B cell (primary cell): Measurements from ENCODE around the gene NTNG1. TPM values are rescaled to one million over a fixed set of nuclear protein-coding genes. Genes with fewer than 3 reads are reported as not detected.

Source experiments
- ATAC-seq: fragments of 200-7000 bp; cut with Tn5 transposase; one replicate; pipeline ENCODE4 v1.10.0; 2021; ENCODE audit warnings: low read depth, mild to moderate bottlenecking, moderate number of reproducible peaks, moderate library complexity
- CTCF ChIA-PET: fragments of 350-600 bp; sonication (Branson Sonifier 250); formaldehyde crosslinking; loops from one replicate; lab custom pipeline; 2021; ENCODE audit warnings: antibody characterized with exemption, inconsistent platforms; lab: Charles Lee
- POLR2A ChIA-PET: fragments of 350-600 bp; sonication (Branson Sonifier 250); formaldehyde crosslinking; loops from one replicate; lab custom pipeline; 2021; ENCODE audit warnings: antibody characterized with exemption; lab: Charles Lee
- DNase-seq: peaks from one replicate; pipeline ENCODE4 v3.0.0; 2013
- H2AFZ ChIP-seq: 2 replicates; pipeline ENCODE4 v1.6.1; 2012; ENCODE audit warnings: mild to moderate bottlenecking, low read depth, low read length; ENCODE audit not compliant: insufficient read depth, poor library complexity, severe bottlenecking
- H3K27ac ChIP-seq, 2 donors: 1 replicate in 1 of 2; 2 replicates in 1 of 2; pipeline ENCODE4 v1.5.1; 2012 to 2013; ENCODE audit warnings: low read length in 2 of 2, mild to moderate bottlenecking in 2 of 2, moderate library complexity in 1 of 2
- H3K27me3 ChIP-seq, 4 experiments: fragments of 200-600 bp in 1 of 4; sonication (generic) in 1 of 4; replicated peaks in 1 of 4; 1 replicate in 2 of 4; 2 replicates in 2 of 4; pipeline versions ENCODE4 v1.6.1 to v1.7.0; 2013 to 2016; ENCODE audit warnings: low read length in 3 of 4, mild to moderate bottlenecking in 2 of 4, mixed read lengths in 1 of 4, moderate library complexity in 1 of 4; ENCODE audit not compliant: insufficient read depth in 4 of 4, control insufficient read depth in 3 of 4; ENCODE audit errors: control extremely low read depth in 1 of 4
- H3K36me3 ChIP-seq, 2 experiments: replicated peaks in 1 of 2; 1 replicate in 1 of 2; 2 replicates in 1 of 2; pipeline versions ENCODE4 v1.6.1 to v1.7.1; 2013; ENCODE audit warnings: low read length in 1 of 2; ENCODE audit not compliant: insufficient read depth in 2 of 2, control insufficient read depth in 1 of 2; ENCODE audit errors: control extremely low read depth in 1 of 2, extremely low read depth in 1 of 2
- H3K4me1 ChIP-seq, 2 donors: fragments of 200-600 bp in 1 of 2; sonication (generic) in 1 of 2; 1 replicate in 1 of 2; 2 replicates in 1 of 2; pipeline versions ENCODE4 v1.5.1 to v1.6.1; 2013 to 2017; ENCODE audit warnings: low read length in 2 of 2; ENCODE audit not compliant: control insufficient read depth in 2 of 2, insufficient read depth in 2 of 2
- H3K4me2 ChIP-seq: replicated peaks from 2 replicates; pipeline ENCODE3; 2012; ENCODE audit warnings: mild to moderate bottlenecking, low read depth, low read length; ENCODE audit not compliant: poor library complexity, severe bottlenecking
- H3K4me3 ChIP-seq, 5 experiments: fragments of 200-600 bp in 1 of 5; sonication (generic) in 1 of 5; 1 replicate in 3 of 5; 2 replicates in 2 of 5; pipeline versions ENCODE4 v1.5.1 to v1.7.0; 2011 to 2016; ENCODE audit warnings: low read length in 4 of 5, mild to moderate bottlenecking in 4 of 5, low read depth in 2 of 5, control low read depth in 1 of 5, moderate library complexity in 1 of 5; ENCODE audit not compliant: insufficient read depth in 1 of 5; ENCODE audit errors: control extremely low read depth in 1 of 5, extremely low read depth in 1 of 5
- H3K79me2 ChIP-seq: fragments of 200-600 bp; sonication (generic); one replicate; pipeline ENCODE4 v1.6.0; 2016; ENCODE audit warnings: low read length; ENCODE audit not compliant: control insufficient read depth, insufficient read depth
- H3K9ac ChIP-seq: fragments of 200-600 bp; sonication (generic); 2 replicates; pipeline ENCODE4 v1.6.1; 2017; ENCODE audit warnings: mild to moderate bottlenecking, low read length, moderate library complexity
- H3K9me3 ChIP-seq, 3 donors: one replicate each; pipeline versions ENCODE4 v1.6.1 to v1.7.1; 2013; ENCODE audit warnings: low read length in 2 of 3; ENCODE audit not compliant: control insufficient read depth in 2 of 3, insufficient read depth in 1 of 3; ENCODE audit errors: control extremely low read depth in 1 of 3
- H4K20me1 ChIP-seq: 2 replicates; pipeline ENCODE4 v1.6.0; 2012; ENCODE audit warnings: mild to moderate bottlenecking, low read length; ENCODE audit not compliant: insufficient read depth, control insufficient read depth, poor library complexity, severe bottlenecking
- H3K27ac Mint-ChIP-seq: one replicate; pipeline ENCODE4 v1.8.0; 2021; ENCODE audit warnings: mixed read lengths
- H3K27me3 Mint-ChIP-seq: one replicate; pipeline ENCODE4 v1.8.0; 2021; ENCODE audit warnings: mixed read lengths
- H3K4me1 Mint-ChIP-seq: one replicate; pipeline ENCODE4 v1.8.0; 2021; ENCODE audit warnings: mixed read lengths
- H3K4me3 Mint-ChIP-seq: one replicate; pipeline ENCODE4 v1.8.0; 2021; ENCODE audit warnings: mixed read lengths
- H3K9me3 Mint-ChIP-seq: one replicate; pipeline ENCODE4 v1.8.0; 2022; ENCODE audit warnings: mixed read lengths; ENCODE audit not compliant: insufficient read depth
- EZH2 ChIP-seq: IDR thresholded peaks from 2 replicates; pipeline ENCODE4 v1.6.1; 2012; ENCODE audit warnings: borderline replicate concordance, low read depth, mild to moderate bottlenecking, moderate library complexity, low read length; ENCODE audit not compliant: insufficient read depth, poor library complexity, severe bottlenecking
- WGBS: methylation state at CpG from one replicate; pipeline ENCODE4 v1.1.5; 2013; ENCODE audit warnings: missing lambda C conversion rate; ENCODE audit not compliant: insufficient coverage; 5-methylcytosine and 5-hydroxymethylcytosine counted together
- intact Hi-C: fragments of 100-400 bp; cut with micrococcal nuclease; formaldehyde crosslinking; loops from one replicate; pipeline ENCODE4 v1.10.0; 2022
- polyA plus RNA-seq: library from polyadenylated mRNA; depleted of rRNA; stranded (reverse); fragments of >200 nt; gene quantifications from 2 replicates; pipeline ENCODE4 v1.2.3, GENCODE V29; 2012
- total RNA-seq, 2 donors: library from RNA; stranded (reverse); fragments of 120-200 nt in 1 of 2; gene quantifications; 1 replicate in 1 of 2; 2 replicates in 1 of 2; pipeline versions ENCODE4 v1.2.3 to v1.2.4, GENCODE V29; 2013 to 2022
- TF ChIP-seq, protein P1 (sequence below): fragments of 200-600 bp; IDR thresholded peaks from one replicate; pipeline ENCODE4 v1.8.0; 2022; ENCODE audit warnings: antibody characterized with exemption, mild to moderate bottlenecking

The NTNG1 gene
- total and polyA plus RNA-seq, 2 donors (not counting 1 experiment from before 2014, with no cell fraction given), result 2.8 to 3.7 TPM

DNA sequence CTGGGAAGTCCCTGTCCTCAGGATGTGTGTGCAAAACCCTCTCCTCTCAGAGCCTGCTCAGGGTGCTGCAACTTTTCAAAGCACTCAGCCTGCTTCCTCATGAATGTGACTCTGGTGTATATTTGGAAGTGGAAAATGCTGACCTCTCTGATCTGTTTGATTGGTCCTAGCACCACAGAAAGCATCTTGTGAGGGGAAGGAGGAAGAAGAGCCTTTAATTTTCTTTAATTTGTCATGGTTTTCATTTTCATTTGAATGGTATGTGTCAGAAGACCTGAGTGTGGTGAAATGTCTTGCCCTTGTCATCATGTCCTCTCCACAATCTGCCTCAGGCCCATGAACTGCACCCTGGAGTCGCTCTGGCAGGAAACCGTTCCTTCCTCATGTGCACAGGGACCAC, 383.5 kb downstream of the NTNG1 start:
- CTCF ChIA-PET, result interaction anchor here (9.6 kb wide), 1 partner anchor 94 kb away, joined by 191 read pairs; no protein-coding TSS in a partner anchor
- no peak overlapping the region for H3K27ac Mint-ChIP-seq
- TF ChIP-seq, protein P1, sequence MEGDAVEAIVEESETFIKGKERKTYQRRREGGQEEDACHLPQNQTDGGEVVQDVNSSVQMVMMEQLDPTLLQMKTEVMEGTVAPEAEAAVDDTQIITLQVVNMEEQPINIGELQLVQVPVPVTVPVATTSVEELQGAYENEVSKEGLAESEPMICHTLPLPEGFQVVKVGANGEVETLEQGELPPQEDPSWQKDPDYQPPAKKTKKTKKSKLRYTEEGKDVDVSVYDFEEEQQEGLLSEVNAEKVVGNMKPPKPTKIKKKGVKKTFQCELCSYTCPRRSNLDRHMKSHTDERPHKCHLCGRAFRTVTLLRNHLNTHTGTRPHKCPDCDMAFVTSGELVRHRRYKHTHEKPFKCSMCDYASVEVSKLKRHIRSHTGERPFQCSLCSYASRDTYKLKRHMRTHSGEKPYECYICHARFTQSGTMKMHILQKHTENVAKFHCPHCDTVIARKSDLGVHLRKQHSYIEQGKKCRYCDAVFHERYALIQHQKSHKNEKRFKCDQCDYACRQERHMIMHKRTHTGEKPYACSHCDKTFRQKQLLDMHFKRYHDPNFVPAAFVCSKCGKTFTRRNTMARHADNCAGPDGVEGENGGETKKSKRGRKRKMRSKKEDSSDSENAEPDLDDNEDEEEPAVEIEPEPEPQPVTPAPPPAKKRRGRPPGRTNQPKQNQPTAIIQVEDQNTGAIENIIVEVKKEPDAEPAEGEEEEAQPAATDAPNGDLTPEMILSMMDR, result no peak
- no peaks in the 10 kb centered on the region for H3K36me3 ChIP-seq
- H3K4me1 ChIP-seq, result peaks cover 0 to under 1% of the 10 kb centered on the region in 2 donors
- POLR2A ChIA-PET, result no interaction called here
- peaks cover 9% of the 10 kb centered on the region for H3K4me1 Mint-ChIP-seq
- no peaks in the 10 kb centered on the region for H4K20me1 ChIP-seq
- no peaks in the 10 kb centered on the region for H3K27me3 ChIP-seq
- intact Hi-C loops, result no loop called here
- ATAC-seq (no peak), DNase-seq (no peak)
- 100% methylated on average over 1 of the region's 2 CpGs for whole genome bisulfite sequencing
- no peaks in the 10 kb centered on the region for H3K79me2 ChIP-seq
- no peak overlapping the region for H3K4me3 ChIP-seq
- no peak overlapping the region for H3K4me2 ChIP-seq
- no peaks in the 10 kb centered on the region for H3K9me3 Mint-ChIP-seq
- H2AFZ ChIP-seq, result no peak overlapping the region
- peaks cover 0 to 4% (median 0%) of the 10 kb centered on the region in 3 donors for H3K9me3 ChIP-seq
- H3K9ac ChIP-seq, result no peak overlapping the region
- no peak overlapping the region for H3K4me3 Mint-ChIP-seq
- H3K27ac ChIP-seq, result no peak overlapping the region
- no peaks in the 10 kb centered on the region for H3K27me3 Mint-ChIP-seq

DNA sequence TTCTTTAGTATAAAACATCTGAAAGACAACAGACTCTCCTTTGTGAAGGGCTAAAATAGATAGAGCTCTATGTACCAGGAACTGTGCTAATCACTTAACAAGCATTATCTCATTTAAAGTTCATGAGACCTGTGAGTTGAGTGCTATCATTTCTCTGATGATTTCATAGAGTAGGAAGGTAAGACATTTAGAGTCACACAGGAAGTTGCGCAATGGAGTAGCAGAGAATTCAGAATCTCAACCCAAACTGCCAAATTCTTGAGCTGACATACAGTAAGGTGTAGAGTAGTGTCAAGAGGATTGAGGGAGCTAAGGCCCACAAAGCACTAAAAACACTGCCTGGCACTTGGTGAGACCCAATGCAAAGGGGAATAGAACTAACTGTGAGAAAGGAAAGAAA, 384.3 kb downstream of the NTNG1 start:
- H3K27ac ChIP-seq, result no peak overlapping the region
- 100% methylated on average over 1 of the region's 1 CpG for WGBS
- Mint-ChIP-seq H3K4me3 (no peak overlapping the region), H3K4me1 (peaks cover 14% of the 10 kb centered on the region), H3K27me3 (no peaks in the 10 kb centered on the region), H3K9me3 (no peaks in the 10 kb centered on the region), H3K27ac (no peak overlapping the region)
- no peak overlapping the region for H2AFZ ChIP-seq
- H3K4me3 ChIP-seq, result no peak overlapping the region
- H3K4me2 ChIP-seq, result no peak overlapping the region
- ChIA-PET POLR2A (no interaction called here), CTCF (interaction anchor here (1.4 to 9.6 kb wide), 3 partner anchors 95 to 251 kb away, joined by 3 to 191 read pairs (median 81); no protein-coding TSS in a partner anchor)
- H3K79me2 ChIP-seq, result no peaks in the 10 kb centered on the region
- no peak overlapping the region for H3K9ac ChIP-seq
- no peaks in the 10 kb centered on the region for H3K27me3 ChIP-seq
- no peaks in the 10 kb centered on the region for H3K36me3 ChIP-seq
- DNase-seq, result no peak
- ATAC-seq, result no peak
- no peaks in the 10 kb centered on the region for H4K20me1 ChIP-seq
- TF ChIP-seq, protein P1, result no peak
- TF ChIP-seq EZH2, result no peak
- peaks cover 0 to 4% (median 0%) of the 10 kb centered on the region in 3 donors for H3K9me3 ChIP-seq
- intact Hi-C loops, result loop anchor here (5.0 kb wide), 1 partner anchor 1503 kb away; no protein-coding TSS in a partner anchor
- H3K4me1 ChIP-seq, result peaks cover 0 to 3% of the 10 kb centered on the region in 2 donors
